ENCODE results near the gene NELL2.

NELL2 gene

DNA sequence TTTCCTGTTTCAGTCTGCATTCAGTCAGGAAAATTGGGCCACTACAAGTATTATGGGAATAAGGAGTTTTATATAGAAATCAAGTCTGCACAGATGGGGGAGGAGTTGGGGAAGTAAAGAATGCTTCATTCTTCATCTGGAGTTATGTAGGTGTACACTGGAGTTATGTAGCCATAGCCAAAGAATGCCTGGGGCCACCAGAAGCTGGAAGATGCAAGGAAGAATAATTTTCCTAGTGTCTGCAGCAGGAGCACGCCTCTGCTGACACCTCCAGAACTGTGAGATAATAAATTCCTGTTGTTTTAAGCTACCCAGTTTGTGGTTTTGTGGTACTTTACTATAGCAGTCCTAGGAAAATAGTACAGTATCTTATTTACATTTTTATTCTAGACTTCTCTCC is 333.4 kb downstream of the NELL2 start:
- DNase-seq (ENCODE audit: low read depth, low spot score) = no peak

DNA sequence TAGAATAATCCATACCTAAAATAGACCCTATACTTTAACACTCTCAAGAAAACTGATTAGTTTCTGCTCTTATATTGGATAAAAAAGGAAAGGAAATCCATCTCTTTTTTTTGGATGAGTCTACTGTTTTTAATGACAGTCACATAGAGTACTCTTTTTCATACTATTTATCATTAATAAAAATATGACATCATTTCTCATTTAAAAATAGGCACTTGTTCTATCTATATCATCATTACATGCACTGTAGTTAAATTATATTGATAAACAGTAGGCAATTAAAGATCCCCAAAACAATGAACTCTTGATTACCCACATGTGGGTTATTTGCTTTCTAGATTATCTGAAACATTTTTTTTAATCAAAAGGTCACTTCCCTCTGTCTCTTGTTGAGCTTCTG is 338.8 kb downstream of the NELL2 start:
- no peak for DNase-seq (ENCODE audit: low read depth, low spot score)

DNA sequence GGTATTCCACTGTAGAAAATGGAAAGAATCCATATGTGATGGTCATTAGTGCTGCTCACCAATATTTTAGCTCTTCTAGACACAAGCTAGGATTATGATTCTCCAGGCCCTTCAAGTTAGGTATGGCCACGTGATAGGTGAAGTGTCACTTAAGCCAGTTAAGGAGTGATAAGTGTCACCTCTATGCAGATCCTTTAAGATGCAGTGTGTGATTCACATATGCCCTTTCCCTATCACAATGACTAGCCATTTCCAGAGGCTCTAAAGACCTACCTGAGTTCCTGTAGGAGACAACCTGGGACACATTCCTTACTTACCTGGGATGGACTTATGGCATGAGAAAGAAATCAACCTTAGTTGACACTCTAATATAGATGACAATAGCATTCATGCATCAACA is 343.2 kb downstream of the NELL2 start:
- DNase-seq (ENCODE audit: low read depth, low spot score) = no peak

DNA sequence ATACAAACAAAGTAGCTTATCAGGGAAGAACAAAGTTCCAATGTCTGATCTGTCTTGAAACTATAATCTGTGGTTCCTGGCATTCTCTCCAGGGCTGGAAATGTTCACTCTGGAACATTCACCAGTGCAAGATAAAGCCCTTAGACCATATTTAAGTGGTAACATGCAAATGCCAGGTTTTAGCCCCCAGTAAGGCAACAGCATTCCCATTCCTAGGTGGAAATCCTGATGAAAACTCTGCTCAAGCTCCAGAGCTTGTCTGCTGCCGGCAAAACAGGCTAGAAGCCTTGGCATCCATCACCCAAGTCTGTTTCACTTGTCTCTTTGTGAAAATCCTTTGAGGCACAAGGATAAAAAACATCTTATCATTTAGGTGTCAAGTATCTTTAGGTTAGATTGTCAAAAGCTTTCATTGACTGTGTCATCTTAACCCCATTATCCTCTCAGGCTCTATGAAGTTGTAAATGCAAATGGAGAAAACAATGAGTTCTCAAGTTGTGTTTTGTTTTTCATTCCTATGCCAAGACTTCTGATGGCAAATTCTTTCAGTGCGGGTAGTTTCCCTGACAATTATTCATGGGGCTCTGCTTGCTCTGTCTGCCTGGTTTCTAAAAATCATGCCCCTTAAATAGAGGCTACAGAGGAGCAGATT is 344.7 kb downstream of the NELL2 start:
- DNase-seq (ENCODE audit: low read depth, low spot score) = no peak

DNA sequence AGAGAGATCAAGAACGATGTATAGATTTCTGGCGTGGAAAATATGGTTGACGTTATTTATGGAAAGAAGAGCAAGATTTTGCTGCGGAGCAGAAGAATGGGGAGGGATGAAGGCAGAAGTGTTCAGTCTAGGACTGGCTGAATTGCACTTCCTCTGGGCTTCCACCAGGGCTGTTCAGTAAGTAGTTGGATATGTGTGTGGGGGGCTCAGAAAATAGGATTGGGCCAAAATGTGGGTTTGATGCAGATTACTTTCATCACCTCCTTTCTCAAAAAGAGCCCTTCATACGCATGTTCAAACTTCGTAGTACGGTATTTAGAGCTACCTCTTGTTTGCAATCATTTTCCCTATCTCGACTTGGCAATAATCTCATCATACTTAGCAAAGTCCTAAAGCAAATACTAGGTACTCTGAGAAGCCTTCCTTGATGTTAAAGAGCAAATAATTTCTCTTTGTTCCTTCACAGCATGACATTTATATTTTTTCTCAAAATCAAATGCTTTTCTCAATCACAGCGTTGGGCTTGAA is 349.4 kb downstream of the NELL2 start:
- no peak for DNase-seq (ENCODE audit: low read depth, low spot score)

DNA sequence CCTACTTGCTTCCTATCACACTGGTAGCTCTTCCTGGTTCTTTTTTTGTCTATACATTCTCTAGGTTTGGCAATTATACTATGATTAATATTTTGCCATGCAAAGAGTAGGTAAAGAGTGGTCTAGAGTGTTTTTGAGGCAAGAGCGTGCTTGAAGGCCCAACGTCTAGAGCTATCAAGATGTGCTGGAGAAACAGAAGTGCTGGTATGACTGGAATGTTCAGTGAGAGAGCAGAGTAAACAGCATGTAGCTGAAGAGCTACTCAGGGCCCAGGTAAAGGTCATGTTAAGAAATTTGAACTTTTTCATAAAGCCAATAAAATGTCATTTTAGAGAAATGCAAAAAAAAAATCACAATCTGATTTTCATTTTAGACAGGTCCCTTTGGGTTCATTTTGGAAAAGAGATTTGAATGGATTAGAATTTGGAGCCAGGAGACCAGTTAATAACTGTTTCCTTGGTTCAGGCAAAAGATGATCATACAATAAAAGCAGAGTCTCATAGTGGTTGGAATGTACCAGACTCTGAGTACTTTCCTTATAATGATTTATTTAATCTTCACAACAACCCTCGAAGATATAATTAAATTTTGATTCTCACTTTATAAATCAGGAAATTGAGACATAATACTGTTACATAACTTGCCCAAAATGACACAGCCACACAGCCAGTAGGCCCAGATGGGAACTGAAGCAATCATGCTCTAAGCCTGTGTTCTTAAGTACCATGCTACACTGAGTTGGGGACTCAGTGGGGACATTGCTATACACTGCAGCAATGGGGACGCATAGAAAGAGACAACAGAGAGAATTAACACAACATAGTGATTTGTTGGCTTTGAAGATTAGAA is 350.1 kb downstream of the NELL2 start:
- DNase-seq (ENCODE audit: low read depth, low spot score) = no peak

DNA sequence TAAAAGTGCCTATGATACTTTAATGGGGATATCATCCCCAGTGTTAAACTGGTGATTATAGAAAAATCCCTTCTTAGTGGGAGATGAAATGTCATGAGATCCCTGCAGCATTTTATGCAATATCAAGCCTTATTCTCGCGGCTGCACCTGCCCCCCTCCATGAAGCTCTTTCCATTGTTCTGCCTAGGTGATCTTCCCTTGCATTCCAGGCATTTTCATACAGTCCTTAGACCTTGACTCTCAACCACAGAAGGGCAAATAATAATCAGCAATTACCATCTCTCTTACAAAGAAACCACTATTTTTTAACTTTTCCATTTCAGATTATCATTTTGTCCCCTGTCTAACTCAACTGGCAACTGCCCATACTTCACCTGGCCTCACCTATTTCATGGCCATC is 352.3 kb downstream of the NELL2 start:
- DNase-seq (ENCODE audit: low read depth, low spot score) = no peak

DNA sequence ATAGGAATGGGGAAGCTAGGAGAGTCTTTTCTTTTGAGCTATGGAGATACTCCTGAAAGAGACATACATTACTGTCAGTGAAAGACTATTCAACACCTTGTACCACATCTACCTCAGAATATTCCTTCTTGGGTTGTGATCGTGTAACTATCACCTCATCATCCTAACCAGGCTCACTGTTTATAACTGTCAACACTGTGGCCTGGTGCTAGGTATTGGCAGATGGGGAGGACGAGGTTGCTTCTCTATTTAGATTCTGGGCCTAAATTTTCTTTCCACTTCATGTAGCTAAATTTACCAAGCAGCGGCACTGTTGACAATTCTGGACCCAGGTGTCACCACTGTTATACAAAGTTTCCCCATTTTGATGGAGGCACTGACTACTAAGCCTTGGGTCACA is 354.4 kb downstream of the NELL2 start:
- DNase-seq (ENCODE audit: low read depth, low spot score) = no peak

DNA sequence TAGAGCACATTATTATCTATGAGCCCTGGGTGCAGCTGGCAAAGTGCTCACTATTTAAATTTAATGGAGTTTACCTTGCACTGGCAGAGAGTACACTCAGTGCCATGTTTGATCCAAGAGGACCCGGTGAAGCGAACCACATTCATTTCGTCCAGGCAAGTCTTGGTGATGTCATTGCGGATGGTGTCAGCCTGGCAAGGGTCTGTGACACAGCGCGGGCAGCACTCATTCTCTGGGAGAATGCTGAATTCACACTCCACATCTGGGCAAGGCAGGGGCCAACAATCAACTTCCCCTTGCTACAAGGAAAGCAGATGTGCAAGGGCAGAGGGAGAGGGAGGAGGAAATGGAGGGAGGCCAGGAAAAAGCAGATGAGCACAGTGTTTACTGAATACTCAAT is 356.2 kb downstream of the NELL2 start:
- no peak for DNase-seq (ENCODE audit: low read depth, low spot score)

DNA sequence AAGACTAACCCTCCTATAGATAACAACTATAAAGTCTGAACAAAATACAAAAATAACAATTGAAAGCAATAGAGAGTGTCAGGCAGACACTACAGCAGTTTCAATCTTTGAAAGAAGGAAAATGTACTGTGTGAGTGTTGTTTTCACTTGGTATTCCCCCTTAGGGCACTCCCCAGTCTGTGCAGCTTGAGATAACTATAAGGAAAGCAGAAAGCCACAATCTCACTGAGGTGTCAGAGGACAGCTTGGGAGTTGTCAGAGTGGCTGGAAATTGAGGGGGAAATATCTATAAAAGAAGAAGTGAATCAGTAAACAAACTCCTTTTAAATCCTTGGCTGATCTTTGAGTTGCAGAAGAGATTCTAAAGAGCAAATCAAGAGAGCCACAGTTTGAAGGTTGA is 364.8 kb downstream of the NELL2 start:
- DNase-seq (ENCODE audit: low read depth, low spot score) = no peak

DNA sequence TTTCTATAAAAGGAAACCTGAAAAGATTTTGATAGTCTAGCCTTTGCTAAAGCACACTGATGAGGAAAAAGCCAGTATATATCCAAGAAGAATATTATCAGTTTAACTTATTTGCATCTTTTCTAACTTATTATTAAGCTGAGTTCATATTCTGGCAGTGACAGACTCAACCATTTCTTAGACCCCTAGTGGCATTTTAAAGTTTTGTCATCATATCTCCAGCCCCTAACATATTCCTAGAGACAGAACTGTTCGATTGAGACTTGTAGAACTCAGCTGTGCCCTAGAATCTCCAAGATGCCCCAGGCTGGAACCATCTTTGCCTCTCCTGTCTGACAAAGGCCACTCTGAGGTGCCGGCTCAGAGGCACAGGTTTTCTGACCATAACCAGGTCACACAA is 365.6 kb downstream of the NELL2 start:
- no peak for DNase-seq (ENCODE audit: low read depth, low spot score)

DNA sequence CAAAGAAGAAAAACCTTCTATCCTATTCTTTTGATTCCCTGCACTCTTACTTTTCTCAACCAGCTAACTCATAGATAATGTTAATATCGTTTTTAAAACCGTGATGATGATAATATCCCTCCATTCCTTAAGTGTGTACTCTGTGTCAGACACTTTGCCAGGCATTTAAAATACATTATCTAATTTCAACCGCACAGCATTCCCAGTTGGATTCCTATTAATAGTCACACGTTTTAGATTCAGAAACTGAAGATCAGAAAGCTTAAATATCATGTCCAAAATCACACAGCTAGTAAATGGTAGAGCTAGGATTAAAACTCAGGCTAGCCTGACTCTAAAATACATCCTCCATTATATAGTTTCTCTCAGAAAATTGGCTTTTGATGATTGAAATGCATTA is 366.0 kb downstream of the NELL2 start:
- DNase-seq (ENCODE audit: low read depth, low spot score) = no peak

DNA sequence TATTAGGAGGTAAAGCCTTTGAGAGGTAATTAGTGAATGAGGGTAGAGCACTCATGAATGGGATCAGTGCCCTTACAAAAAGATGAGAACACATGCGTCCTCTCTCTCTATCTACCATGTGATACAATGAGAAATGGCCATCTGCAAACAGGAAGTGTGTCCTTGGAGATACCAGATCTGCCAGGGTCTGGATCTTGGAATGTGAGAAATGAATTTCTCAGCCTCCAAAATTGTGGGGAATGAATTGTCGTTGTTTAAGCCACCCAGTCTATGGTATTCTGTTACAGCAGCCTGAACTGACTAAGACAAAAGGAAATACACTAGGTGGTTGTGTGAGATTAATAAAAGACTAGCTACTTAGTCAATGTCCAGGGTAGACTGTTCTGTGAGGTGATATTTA is 366.6 kb downstream of the NELL2 start:
- no peak for DNase-seq (ENCODE audit: low read depth, low spot score)

DNA sequence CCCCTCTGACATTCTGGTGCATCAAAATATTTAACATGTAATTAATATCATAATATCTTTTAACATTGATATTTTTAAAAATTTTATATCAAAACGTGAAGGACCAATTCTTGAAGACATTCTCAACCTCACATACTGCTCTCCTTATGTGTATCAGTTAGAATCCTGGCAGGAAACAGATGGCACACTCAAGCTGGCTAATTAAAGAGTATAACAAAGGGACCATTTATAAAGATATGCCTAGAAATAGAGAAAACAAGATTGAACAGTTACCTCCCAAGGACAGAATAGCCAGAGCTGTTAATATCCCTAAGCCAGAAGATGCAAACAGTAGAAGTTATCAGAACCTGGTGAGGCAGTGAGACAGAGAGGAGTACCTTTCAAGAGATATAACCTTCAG is 368.7 kb downstream of the NELL2 start:
- no peak for DNase-seq (ENCODE audit: low read depth, low spot score)

DNA sequence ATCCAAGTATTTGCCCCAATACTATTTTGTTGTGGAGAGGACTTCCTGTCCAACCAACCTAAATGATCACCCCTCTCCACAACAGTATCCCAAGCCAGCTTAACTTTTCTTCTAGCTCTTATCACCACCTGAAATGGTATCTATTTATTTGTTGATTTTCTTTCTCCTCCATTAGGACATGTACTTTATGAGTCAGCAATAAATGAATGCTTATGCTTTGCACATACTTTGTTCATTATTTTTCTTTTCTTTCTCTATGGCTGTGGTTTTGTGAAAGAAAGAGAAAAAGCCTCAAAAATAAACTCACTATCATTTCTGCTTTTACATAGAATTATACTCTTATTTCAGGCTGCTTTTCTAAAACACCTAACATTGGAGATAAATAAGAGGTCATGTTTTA is 371.3 kb downstream of the NELL2 start:
- no peak for DNase-seq (ENCODE audit: low read depth, low spot score)

DNA sequence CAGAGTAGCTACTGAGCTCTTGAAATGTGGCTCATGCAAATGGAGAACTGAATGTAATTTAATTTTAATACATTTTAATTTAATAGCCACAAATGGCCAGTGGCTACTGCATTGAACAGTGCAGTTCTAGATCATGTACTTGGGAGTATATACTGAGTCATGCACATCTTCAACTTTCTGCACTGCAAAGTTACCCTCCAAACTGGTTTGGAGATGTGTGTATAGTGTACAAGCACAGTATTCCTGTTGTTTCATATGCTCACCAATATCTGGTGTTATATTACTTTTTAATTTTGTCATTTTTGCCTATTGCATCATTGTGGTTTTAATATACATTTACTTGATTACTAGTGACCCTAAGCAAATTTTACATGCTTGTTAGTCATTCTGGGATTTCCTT is 372.8 kb downstream of the NELL2 start:
- DNase-seq (ENCODE audit: low read depth, low spot score) = no peak

DNA sequence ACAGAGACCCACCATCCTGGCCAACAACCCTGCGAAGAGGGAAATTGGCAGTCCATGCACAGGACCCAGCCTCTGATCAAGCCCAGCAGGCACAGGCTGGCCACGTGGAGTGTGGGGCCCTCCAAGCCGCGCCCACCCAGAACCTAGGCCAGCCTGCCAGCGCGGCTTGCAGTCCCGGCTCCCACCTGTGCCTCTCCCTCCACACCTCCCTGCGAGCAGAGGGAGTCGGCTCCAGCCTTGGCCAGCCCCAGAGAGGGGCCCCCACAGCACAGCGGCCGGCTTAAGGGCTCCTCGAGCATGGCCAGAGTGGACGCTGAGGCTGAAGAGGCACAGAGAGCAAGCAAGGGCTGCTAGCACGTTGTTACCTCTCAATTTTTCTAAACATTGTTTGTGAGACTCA is 373.4 kb downstream of the NELL2 start:
- no peak for DNase-seq (ENCODE audit: low read depth, low spot score)

DNA sequence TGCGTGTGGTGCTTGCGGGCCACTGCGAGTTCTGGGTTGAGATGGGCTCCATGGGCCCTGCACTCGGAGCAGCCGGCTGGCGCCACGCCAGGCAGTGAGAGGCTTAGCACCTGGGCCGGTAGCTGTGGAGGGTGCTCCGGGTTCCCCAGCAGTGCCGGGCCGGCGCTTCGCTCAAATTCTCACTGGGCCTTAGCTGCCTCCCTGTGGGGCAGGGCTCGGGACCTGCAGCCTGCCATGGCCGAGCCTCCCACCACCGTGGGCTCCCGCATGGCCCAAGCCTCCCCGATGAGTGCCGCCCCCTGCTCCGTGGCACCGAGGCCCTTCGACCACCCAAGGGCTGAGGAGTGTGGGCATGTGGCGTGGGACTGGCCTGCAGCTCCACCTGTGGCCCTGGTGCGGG is 375.7 kb downstream of the NELL2 start:
- DNase-seq (ENCODE audit: low read depth, low spot score) = no peak

DNA sequence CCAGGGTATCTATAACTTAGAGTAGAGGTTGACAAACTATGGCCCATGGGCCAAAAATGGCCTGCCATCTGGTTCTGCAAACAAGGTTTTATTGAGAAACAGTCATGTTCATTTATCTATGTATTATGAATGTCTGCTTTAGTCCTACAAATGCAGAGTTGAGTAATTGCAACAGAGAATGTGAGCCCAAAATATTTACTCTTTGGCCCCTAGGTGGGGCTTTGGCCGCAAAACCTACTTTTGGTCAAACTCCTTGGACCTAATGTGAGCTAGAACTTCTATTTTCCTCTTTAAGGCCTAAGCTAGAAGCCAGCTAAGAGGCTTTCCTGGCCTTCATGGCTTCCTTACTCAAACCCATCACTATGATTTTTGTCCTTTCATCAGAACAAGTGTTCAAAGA is 379.1 kb downstream of the NELL2 start:
- no peak for DNase-seq (ENCODE audit: low read depth, low spot score)

DNA sequence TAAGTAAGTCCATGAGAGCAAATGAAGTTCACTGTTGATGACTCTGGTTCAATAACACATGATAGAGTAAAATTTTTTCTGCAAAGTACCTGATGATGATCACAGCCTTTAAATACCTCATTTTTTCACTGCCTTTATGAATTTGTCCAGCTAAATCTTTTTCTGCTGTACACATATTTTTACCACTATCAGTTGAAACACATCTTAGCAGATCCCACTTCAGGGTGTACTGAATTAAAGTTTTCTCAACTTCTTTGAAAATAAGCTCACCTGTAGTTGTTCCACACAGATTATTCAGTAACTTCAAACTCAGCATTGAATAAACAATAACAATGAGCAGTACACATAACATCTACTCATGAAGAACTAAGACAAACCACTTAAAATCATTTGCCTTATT is 385.9 kb downstream of the NELL2 start:
- DNase-seq (ENCODE audit: low read depth, low spot score) = no peak

DNA sequence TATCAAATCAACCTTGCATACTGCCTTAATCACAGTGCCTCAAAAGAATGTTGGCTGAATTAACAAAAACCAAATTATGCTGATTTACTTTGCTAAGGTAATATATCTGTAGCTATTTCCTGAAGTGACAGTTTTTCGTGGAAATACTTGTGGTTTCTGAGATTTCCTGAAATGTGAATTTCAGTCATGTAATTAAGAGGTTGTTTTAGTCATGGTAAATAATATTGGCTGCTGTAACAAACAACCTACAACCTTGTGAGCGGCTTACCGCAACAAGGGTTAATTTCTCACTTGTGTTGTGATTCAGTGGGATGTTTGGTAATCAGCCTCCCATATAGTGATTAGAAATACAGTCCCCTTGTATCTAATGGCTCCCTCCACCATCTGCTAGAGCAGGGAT is 387.9 kb downstream of the NELL2 start:
- DNase-seq (ENCODE audit: low read depth, low spot score) = no peak

DNA sequence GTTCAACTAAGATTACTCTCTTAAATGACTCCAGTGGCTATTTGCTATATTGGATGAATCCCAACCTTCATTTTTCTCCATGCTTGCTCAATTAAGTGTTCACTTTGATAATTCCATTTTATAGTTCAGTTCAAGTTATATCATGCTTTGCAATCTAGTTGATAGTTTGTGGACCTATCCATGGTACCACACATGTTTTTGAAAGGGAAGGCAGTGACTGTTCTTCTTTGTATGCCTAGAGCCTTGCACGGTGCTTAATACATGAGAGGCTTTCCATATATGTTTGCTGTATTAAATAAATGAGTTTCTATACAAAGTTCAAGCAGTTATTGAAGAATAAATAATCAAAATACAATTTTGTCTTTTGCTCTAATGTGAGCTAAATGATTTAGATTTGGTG is 391.3 kb downstream of the NELL2 start:
- DNase-seq (ENCODE audit: low read depth, low spot score) = no peak

DNA sequence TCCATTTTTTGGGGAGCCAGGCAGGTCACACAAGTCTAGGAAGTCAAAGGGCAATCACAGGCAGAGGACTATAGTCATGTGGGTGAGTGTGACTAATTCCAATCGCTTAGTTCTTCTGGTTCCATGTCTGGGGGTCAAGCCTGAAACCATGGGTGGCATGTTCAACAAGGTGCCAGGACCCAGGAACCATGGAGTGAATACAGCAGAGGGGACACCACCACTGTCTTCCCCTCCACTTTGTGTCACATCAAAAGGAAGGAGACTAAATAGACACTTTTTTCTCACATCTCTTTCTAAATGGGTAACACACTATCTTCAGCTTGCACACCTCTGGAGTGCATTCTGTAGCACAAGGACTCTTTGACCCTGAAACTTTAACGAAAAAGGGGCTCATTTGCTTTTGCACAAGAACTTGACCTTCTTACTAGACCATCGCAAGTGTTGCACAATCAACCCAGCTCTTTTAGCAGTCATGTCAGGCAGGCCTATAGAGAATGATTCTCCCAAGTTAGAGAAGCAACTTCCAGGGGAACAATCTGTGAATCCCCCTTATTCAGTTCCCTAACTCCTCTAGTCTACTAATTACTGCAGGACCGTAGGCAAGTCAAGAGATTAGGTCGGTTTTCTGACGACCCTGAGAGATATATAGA is 398.7 kb downstream of the NELL2 start:
- DNase-seq (ENCODE audit: low read depth, low spot score) = no peak

All from iPS DF 19.7 (cell line).